DOHH2 (cell line): ENCODE results near the gene FBN1.

ENCODE experiments used
- EZH2phosphoT487 ChIP-seq: fragments of 200-600 bp; sonication (generic); IDR thresholded peaks from 2 replicates; pipeline ENCODE4 v1.6.1; 2017; ENCODE audit warnings: borderline replicate concordance, mild to moderate bottlenecking, antibody characterized with exemption, low read length, moderate library complexity, mixed read lengths
- TF ChIP-seq, protein P1 (sequence below): fragments of 200-600 bp; sonication (generic); IDR thresholded peaks from one replicate; pipeline ENCODE4 v1.5.1; 2014; ENCODE audit warnings: antibody characterized with exemption, mild to moderate bottlenecking, low read depth, low read length; ENCODE audit not compliant: poor library complexity, severe bottlenecking

GRCh38 chr15:48447058-48447457 lies 198.5 kb downstream of the FBN1 start:
- TF ChIP-seq, protein P1, sequence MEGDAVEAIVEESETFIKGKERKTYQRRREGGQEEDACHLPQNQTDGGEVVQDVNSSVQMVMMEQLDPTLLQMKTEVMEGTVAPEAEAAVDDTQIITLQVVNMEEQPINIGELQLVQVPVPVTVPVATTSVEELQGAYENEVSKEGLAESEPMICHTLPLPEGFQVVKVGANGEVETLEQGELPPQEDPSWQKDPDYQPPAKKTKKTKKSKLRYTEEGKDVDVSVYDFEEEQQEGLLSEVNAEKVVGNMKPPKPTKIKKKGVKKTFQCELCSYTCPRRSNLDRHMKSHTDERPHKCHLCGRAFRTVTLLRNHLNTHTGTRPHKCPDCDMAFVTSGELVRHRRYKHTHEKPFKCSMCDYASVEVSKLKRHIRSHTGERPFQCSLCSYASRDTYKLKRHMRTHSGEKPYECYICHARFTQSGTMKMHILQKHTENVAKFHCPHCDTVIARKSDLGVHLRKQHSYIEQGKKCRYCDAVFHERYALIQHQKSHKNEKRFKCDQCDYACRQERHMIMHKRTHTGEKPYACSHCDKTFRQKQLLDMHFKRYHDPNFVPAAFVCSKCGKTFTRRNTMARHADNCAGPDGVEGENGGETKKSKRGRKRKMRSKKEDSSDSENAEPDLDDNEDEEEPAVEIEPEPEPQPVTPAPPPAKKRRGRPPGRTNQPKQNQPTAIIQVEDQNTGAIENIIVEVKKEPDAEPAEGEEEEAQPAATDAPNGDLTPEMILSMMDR, result no peak
- no peak for TF ChIP-seq EZH2phosphoT487
